ENCODE data around the gene IRX2. TPM values are rescaled to one million over a fixed set of nuclear protein-coding genes. Genes with fewer than 3 reads are reported as not detected.

The IRX2 gene
- total RNA-seq, 1 donor: 3.0 TPM

- no peak overlapping the region for H3K4me3 ChIP-seq (ENCODE audit: low read depth, low read length)
- DNase-seq (ENCODE audit: low read depth): peak; percentile 60
Observed at GRCh38 chr5:2757563-2758351, 6.3 kb upstream of the IRX2 start.

GRCh38 chr5:2756211-2757152 is 5.0 kb upstream of the IRX2 start:
- DNase-seq (ENCODE audit: low read depth): peak; percentile 10
- H3K4me3 ChIP-seq (ENCODE audit: low read depth, low read length): no peak overlapping the region
- no peak for TF ChIP-seq CTCF (IDR thresholded peaks at IDR 0.05; ENCODE audit: insufficient read depth, low read depth, low read length)

More at GRCh38 chr5:2757563-2758351, 6.3 kb upstream of the IRX2 start:
- TF ChIP-seq CTCF (IDR thresholded peaks at IDR 0.05; ENCODE audit: insufficient read depth, low read depth, low read length): no peak

- TF ChIP-seq CTCF (IDR thresholded peaks at IDR 0.05; ENCODE audit: insufficient read depth, low read depth, low read length): no peak
- DNase-seq (ENCODE audit: low read depth): no peak
- no peak overlapping the region for H3K4me3 ChIP-seq (ENCODE audit: low read depth, low read length)
Observed at GRCh38 chr5:2755681-2756171, 4.2 kb upstream of the IRX2 start.

DNA sequence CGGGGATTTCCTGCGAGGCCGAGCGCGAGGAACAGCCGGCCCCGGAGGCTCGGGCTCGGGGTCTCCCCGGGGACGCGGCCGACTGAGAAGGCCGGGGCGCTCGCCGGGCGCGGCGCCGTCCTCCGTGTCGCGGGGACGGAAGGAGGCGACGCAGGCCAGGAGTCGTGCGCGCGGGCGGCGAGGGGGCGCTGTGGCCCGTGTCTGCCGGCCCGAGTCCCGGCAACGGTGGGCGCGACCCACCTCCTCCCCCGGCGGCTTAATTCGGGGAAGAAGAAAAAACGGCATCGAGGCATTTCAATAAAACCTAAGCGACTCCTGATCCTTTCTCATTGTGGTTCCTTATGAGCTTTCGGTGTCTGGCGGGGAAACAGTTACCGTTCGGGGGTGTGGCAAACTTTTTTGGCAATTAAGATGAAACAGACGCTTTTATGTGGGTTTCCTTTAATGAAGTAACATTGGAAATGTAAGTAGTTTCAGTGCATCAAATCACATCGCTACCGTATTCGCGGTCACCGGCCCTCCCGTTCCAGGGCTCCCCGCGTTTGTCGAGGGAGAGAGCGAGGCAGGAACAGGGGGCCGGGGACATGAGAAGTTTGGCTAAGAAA is 3.7 kb upstream of the IRX2 start:
- no peak for TF ChIP-seq CTCF (IDR thresholded peaks at IDR 0.05; ENCODE audit: insufficient read depth, low read depth, low read length)
- DNase-seq (ENCODE audit: low read depth): no peak
- no peak overlapping the region for H3K4me3 ChIP-seq (ENCODE audit: low read depth, low read length)

GRCh38 chr5:2754581-2755075 is 3.2 kb upstream of the IRX2 start:
- no peak for DNase-seq (ENCODE audit: low read depth)
- H3K4me3 ChIP-seq (ENCODE audit: low read depth, low read length): no peak overlapping the region
- no peak for TF ChIP-seq CTCF (IDR thresholded peaks at IDR 0.05; ENCODE audit: insufficient read depth, low read depth, low read length)

All from fibroblast of villous mesenchyme (primary cell).